Stimulated activated CD4-positive, alpha-beta T cell treated with anti-CD3 and anti-CD28 coated beads, Interleukin-4, amount 100 ng/mL, for 1 hour (primary cell): ENCODE results near the gene ZNF580.
A peak's percentile ranks its signal among the peaks of the same experiment; 100 is the strongest.

Experiments used
- DNase-seq: peaks from one replicate; pipeline ENCODE4 v3.0.0-alpha.2; 2020

ZNF580 gene

GRCh38 chr19:55606817-55607216 lies 34.0 kb upstream of the ZNF580 start:
- DNase-seq = no peak

GRCh38 chr19:55609326-55609725 lies 31.5 kb upstream of the ZNF580 start:
- DNase-seq = no peak

DNA sequence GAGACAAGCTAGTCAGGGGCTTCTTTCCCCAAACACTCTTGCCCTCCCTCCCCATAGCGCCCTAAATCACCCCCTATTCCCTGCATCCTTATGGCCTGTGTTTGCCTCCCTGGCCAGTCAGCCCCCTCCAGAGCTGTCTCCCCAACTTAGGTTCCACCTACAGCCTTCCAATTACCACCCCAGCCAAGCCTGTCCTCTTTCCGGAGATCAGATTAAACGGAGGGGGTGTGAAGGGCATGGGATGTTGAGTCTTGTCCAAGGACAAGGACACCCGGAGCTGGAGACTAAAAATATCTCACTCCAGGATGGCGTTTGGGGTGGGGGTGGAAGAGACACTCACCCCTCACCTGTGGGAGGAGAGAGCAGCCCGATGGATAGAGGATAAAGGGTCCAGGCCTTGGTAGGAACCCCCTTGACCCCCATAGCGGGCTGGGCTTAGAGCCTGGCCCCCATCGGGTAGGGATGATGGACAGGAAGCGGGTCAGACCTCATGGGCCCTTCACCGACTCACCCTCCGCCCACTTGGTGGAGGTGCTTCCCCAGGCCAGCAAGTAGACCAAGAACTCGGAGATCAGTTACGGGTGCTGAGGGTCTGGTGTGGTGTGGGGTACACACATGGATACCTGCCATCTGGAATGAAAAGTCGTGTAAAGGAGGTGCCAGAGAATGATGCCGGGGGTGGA lies 29.4 kb upstream of the ZNF580 start:
- no peak for DNase-seq

DNA sequence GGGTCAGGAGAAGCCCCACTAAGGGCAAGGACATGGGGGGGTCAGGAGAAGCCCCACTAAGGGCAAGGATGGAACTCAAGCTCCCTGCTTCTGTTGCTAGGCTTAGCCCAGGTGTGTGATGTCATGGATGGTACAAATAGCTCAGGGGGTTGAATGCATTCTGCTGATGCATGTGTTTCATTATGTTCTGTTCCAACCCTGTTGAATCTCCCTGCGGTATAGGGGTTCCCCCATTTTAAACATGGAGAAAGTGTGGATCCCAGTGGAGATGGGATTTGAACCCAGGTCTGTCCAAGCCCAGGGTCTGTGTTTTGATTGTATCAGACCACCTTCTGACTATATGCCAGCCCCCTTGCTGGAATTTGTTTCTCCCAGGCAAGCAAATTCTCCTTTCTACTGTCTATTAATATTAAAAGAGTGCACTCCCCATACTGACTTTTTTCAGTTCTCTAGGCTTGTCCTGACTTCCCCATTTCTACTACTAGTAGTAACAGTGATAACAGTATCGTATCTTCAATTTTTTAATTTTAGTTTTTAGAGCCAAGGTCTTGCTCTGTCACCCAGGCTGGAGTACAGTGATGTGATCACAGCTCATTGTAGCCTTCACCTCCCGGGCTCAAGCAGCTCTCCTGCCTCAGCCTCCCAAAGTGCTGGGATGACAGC lies 28.7 kb upstream of the ZNF580 start:
- no peak for DNase-seq

- no peak for DNase-seq
Observed at GRCh38 chr19:55613396-55613795, 27.4 kb upstream of the ZNF580 start.

DNA sequence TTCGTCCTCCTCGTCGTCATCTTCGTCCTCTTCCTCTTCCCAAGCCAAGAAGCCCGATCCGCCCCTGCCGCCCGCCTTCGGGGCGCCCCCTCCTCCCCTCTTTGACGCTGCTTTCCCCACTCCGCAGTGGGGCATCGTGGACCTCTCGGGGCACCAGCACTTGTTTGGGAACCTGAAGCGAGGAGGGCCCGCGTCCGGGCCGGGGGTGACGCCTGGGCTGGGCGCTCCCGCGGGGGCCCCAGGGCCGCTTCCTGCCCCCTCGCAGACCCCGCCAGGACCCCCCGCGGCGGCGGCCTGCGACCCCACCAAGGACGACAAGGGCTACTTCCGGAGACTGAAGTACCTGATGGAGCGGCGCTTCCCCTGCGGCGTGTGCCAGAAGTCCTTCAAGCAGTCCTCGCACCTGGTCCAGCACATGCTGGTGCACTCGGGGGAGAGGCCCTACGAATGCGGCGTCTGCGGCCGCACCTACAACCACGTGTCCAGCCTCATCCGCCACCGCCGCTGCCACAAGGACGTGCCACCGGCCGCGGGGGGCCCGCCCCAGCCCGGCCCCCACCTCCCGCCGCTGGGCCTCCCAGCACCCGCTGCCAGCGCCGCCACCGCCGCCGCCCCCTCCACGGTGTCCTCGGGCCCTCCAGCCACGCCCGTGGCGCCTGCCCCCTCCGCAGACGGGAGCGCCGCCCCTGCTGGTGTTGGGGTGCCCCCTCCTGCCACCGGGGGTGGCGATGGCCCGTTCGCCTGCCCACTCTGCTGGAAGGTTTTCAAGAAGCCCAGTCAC lies 26.7 kb upstream of the ZNF580 start:
- DNase-seq = no peak

DNA sequence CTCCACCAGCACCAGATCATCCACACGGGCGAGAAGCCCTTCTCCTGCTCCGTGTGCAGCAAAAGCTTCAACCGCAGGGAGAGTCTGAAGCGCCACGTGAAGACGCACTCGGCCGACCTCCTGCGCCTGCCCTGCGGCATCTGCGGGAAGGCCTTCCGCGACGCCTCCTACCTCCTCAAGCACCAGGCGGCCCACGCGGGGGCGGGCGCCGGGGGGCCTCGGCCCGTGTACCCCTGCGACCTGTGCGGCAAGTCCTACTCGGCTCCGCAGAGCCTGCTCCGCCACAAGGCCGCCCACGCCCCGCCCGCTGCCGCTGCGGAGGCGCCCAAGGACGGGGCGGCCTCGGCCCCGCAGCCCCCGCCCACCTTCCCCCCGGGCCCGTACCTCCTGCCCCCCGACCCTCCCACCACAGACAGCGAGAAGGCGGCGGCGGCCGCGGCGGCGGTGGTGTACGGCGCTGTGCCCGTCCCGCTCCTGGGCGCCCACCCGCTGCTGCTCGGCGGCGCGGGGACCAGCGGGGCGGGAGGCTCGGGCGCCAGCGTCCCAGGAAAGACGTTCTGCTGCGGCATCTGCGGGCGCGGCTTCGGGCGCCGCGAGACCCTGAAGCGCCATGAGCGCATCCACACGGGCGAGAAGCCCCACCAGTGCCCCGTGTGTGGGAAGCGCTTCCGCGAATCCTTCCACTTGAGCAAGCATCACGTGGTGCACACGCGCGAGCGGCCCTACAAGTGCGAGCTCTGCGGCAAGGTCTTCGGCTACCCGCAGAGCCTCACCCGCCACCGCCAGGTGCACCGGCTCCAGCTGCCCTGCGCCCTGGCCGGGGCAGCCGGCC lies 25.9 kb upstream of the ZNF580 start:
- DNase-seq = no peak

DNA sequence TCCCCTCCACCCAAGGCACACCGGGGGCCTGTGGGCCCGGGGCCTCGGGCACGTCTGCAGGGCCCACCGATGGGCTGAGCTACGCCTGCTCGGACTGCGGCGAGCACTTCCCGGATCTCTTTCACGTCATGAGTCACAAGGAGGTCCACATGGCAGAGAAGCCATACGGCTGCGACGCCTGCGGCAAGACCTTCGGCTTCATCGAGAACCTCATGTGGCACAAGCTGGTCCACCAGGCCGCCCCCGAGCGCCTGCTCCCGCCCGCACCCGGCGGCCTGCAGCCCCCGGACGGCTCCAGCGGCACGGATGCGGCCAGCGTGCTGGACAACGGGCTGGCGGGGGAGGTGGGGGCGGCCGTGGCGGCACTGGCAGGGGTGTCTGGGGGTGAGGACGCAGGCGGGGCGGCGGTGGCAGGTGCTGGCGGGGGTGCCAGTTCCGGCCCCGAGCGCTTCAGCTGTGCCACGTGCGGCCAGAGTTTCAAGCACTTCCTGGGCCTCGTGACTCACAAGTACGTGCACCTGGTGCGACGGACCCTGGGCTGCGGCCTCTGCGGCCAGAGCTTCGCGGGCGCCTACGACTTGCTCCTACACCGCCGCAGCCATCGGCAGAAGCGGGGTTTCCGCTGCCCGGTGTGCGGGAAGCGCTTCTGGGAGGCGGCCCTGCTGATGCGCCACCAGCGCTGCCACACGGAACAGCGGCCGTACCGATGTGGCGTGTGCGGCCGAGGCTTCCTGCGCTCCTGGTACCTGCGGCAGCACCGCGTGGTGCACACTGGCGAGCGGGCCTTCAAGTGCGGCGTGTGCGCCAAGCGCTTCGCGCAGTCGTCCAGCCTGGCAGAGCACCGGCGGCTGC lies 25.0 kb upstream of the ZNF580 start:
- DNase-seq = no peak

DNA sequence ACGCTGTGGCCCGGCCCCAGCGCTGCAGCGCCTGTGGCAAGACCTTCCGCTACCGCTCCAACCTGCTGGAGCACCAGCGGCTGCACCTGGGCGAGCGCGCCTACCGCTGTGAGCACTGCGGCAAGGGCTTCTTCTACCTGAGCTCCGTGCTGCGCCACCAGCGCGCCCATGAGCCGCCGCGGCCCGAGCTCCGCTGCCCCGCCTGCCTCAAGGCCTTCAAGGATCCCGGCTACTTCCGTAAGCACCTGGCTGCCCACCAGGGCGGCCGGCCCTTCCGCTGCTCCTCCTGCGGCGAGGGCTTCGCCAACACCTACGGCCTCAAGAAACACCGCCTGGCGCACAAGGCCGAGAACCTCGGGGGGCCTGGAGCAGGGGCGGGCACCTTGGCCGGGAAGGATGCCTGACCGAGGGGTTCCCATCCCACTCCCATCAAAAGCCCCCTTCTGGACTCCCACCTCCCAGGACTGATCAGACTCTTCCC lies 24.4 kb upstream of the ZNF580 start:
- no peak for DNase-seq

DNA sequence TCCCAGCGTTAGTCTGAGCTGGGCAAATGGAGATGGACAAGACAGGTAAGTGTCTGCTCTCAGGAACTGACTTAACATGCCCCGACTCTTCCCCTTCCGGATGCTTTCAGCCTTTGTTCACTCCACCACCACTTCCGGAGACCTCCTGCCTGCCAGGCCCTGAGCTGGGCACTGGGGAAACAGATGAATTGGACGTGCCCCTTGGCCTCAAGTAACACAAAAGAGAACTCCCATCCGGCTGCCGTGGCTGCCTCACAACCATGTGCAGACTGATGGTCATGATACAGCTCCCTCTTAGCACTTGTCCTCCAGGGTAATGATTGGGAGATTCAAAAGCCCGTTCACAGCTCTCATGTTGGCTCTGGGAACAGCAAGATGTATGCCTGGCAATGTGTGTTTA lies 23.4 kb upstream of the ZNF580 start:
- DNase-seq = no peak

DNA sequence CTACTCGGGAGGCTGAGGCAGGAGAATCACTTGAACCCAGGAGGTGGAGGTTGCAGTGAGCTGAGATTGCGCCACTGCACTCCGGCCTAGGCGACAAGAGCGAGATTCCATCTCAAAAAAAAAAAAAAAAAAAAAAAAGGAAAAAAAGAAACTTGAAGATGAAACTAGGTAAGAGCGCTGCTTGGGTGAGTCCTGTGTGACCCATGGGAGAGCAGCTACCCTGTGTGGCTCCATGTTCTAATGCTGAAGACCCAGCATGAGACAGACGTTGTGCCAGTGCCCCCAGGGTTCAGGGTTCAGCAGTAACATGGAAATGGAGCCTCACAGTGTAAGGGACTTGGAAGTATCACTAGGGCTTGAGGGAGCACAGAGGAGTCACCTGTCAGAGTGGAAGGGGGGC lies 22.4 kb upstream of the ZNF580 start:
- DNase-seq = no peak

DNA sequence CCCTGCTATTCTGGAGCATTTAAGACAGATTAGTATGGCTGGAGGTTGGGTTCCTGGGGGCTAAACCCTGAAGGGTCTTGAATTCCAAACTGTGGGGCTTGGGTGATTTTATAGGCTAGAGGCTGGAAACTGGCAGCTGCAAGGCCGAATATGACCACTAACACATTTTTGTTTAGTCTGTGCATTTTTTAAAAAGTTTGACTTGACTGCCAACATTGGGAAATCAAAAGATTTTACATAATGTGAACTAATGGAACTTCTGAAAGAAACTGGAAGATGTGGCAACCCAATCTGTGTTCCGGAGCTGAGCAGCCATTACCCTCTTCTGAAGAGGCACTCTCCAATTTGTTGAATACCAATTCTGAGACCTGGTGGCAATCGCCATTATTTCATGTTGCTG lies 21.5 kb upstream of the ZNF580 start:
- no peak for DNase-seq

GRCh38 chr19:55620410-55621204 lies 20.2 kb upstream of the ZNF580 start:
- no peak for DNase-seq

DNA sequence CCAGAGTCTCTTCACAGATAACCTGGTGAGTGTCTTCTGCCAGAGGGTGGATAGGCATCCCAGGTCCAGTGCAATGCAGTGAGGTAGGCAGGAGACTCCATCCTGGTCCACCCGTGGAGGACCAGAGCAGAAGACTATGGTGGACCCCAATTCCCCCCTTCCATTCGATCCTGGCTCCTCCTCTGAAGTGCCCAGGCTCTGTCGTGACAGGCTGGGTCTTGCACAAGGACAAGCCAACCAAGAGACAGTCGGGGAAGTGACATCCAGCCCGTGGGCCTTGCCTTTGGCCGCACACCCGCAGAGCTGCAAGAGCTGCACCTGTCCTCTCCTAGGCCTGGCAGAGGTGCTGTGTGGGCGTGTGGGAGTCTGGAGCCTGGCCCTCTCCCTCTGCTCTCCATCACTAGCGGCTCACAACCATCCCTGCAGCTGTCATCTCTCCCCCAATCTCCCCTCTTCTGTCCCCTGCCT lies 19.6 kb upstream of the ZNF580 start:
- no peak for DNase-seq

- no peak for DNase-seq
Observed at GRCh38 chr19:55621673-55622231, 19.1 kb upstream of the ZNF580 start.

- no peak for DNase-seq
Observed at GRCh38 chr19:55622242-55622969, 18.4 kb upstream of the ZNF580 start.

- DNase-seq = no peak
Observed at GRCh38 chr19:55623130-55623529, 17.7 kb upstream of the ZNF580 start.

GRCh38 chr19:55623561-55623960 lies 17.2 kb upstream of the ZNF580 start:
- DNase-seq = no peak

DNA sequence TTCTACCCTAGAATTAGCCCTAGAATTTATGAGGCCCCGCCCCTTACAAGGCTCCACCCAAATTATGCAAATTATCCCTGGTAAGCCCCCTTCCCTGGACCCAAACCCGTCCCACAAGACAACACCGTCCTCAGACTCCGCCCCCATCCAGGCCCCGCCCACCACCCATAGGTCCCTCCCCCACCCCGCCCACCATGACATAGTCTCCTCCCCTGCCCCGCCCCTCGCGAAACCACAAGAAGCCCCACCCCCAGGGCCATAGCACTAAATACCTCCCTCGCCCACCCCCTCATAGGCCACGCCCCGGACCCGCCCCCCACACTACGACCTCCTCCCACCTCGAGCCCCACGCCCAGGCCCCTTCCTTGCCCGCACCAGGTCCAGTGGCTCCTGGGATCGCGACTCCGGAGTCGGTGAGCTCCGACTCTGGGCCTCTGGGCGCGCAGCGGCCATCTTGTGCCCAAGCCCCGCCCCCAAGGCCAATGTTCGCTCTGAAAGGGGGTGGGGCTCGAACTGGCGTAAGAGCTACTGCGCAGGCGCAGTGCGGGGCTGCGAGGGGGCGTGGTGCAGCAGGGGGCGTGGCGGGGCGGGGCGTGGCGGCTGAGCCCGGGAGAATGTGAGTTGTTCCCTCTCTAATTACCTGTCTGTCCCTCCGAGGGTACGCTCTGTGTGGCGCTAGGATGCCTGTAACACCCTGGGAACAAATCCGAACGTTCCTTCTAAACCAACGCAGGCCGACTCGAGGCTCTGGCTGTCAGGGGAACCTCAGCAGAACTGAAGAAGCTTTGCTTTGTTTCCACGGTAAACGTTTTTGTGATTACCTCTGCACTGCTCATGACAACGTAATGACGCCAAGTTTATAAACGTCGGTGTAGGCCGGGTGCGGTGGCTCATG lies 16.4 kb upstream of the ZNF580 start, which contains the start of gene ZNF784:
TSS of gene ZNF784 (minus strand) at position 458 of the 895 bp plus-strand sequence. CDS start at position 453, 5 bp downstream.
- DNase-seq = peak; percentile 94
